T-helper 2 cell treated with Interferon-gamma antibody and Interleukin-4, amounts not matched to agents 5 μg/mL and 100 μg/mL, for 36 hours (primary cell): ENCODE results near the gene CABLES2.

ENCODE experiments used
- DNase-seq: peaks from one replicate; pipeline ENCODE4 v3.0.0; 2021; ENCODE audit warnings: low spot score
- H3K27ac Mint-ChIP-seq: one replicate; pipeline ENCODE4 v1.8.0; 2021; ENCODE audit warnings: mild to moderate bottlenecking, mixed read lengths
- H3K27me3 Mint-ChIP-seq: one replicate; pipeline ENCODE4 v1.8.0; 2021; ENCODE audit warnings: low read depth, mixed read lengths
- H3K36me3 Mint-ChIP-seq: one replicate; pipeline ENCODE4 v1.8.0; 2021; ENCODE audit warnings: low read depth, mixed read lengths
- H3K4me1 Mint-ChIP-seq: one replicate; pipeline ENCODE4 v1.8.0; 2021; ENCODE audit warnings: low read depth, mixed read lengths
- H3K4me3 Mint-ChIP-seq: one replicate; pipeline ENCODE4 v1.8.0; 2022; ENCODE audit warnings: mild to moderate bottlenecking, moderate library complexity, mixed read lengths
- H3K9me3 Mint-ChIP-seq: one replicate; pipeline ENCODE4 v1.8.0; 2021; ENCODE audit warnings: mixed read lengths

CABLES2 gene

GRCh38 chr20:62407221-62407992 lies at the start of gene CABLES2:
TSS of gene CABLES2 (minus strand) at chr20:62407285. CDS start at chr20:62407276, 9 bp downstream.
- Mint-ChIP-seq H3K4me3 (peak within 1 kb of the TSS; percentile 86), H3K36me3 (no peaks in the 10 kb centered on the region), H3K27ac (peak within 1 kb of the TSS; percentile 86)

DNA sequence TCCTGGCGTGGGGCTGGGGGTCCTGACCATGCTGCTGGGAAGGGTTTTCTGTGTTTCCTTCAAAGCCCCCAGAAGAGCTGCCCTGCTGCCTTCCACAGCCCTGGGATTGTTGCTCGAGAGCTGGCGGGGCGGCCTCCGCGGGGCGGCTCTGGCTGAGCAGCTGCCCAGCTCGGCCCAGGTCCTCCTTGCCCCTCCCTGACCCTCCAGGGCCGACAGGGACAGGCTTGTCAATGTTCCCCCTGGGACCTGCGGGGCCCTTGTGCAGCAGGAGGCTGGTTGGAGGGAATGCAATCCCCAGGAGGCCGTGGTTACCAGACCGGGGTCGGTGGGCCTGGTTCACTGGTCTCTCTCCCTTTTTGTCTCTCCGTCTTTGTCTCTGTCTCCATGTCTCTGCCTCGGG lies 48.8 kb upstream of the CABLES2 start:
- no peaks in the 10 kb centered on the region for H3K9me3 Mint-ChIP-seq
- no peak for DNase-seq
- no peaks in the 10 kb centered on the region for H3K36me3 Mint-ChIP-seq
- no peak overlapping the region for H3K4me3 Mint-ChIP-seq
- H3K27ac Mint-ChIP-seq: no peak overlapping the region
- H3K27me3 Mint-ChIP-seq: peaks cover 2% of the 10 kb centered on the region
- no peaks in the 10 kb centered on the region for H3K4me1 Mint-ChIP-seq

More at GRCh38 chr20:62407221-62407992, at the start of gene CABLES2:
- H3K9me3 Mint-ChIP-seq: no peaks in the 10 kb centered on the region
- H3K27me3 Mint-ChIP-seq: no peaks in the 10 kb centered on the region
- peaks cover 23% of the 10 kb centered on the region for H3K4me1 Mint-ChIP-seq
- peak; percentile 93 for DNase-seq

- no peaks in the 10 kb centered on the region for H3K36me3 Mint-ChIP-seq
- H3K4me1 Mint-ChIP-seq: no peaks in the 10 kb centered on the region
- no peak overlapping the region for H3K4me3 Mint-ChIP-seq
- no peaks in the 10 kb centered on the region for H3K9me3 Mint-ChIP-seq
- H3K27me3 Mint-ChIP-seq: peaks cover 2% of the 10 kb centered on the region
- H3K27ac Mint-ChIP-seq: no peak overlapping the region
- DNase-seq: no peak
These were observed 48.0 kb upstream of the CABLES2 start for GRCh38 chr20:62454904-62455636.

GRCh38 chr20:62453186-62453808 lies 46.2 kb upstream of the CABLES2 start:
- H3K27me3 Mint-ChIP-seq: peaks cover 2% of the 10 kb centered on the region
- no peaks in the 10 kb centered on the region for H3K9me3 Mint-ChIP-seq
- no peak overlapping the region for H3K27ac Mint-ChIP-seq
- no peaks in the 10 kb centered on the region for H3K36me3 Mint-ChIP-seq
- H3K4me1 Mint-ChIP-seq: no peaks in the 10 kb centered on the region
- DNase-seq: no peak
- H3K4me3 Mint-ChIP-seq: no peak overlapping the region

DNA sequence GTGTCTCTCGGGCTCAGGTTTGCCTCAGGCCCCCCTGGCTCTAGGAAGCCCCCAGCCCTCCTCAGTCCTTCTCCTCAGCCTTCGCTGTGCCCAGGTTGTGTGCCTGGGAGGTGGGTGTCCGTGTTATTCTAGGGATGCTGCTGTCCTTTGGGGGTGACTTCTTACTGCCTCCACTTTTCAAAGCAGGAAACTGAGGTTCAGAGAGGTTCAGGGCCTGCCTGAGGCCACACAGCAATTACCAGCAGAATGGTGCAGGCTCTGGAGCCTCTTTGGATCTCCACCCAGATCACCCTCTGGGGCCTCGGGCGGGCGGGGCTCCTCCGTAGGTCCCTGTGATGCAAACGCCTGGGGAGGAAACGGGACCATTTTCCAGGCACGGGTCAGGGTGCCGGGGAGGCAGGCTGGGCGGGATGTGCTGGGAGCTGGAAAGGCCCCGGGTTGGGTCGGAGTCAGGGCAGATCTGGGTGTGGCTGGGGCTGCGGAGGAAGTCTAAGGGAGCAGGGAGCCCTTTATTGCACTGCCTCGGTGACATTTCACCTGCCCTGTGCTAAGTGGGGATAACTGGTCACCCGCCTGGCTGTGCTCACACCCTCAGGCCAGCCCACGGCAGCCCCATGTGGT lies 45.5 kb upstream of the CABLES2 start:
- H3K4me3 Mint-ChIP-seq: no peak overlapping the region
- H3K9me3 Mint-ChIP-seq: no peaks in the 10 kb centered on the region
- H3K27ac Mint-ChIP-seq: no peak overlapping the region
- no peaks in the 10 kb centered on the region for H3K36me3 Mint-ChIP-seq
- peaks cover 2% of the 10 kb centered on the region for H3K27me3 Mint-ChIP-seq
- no peaks in the 10 kb centered on the region for H3K4me1 Mint-ChIP-seq
- DNase-seq: no peak

DNA sequence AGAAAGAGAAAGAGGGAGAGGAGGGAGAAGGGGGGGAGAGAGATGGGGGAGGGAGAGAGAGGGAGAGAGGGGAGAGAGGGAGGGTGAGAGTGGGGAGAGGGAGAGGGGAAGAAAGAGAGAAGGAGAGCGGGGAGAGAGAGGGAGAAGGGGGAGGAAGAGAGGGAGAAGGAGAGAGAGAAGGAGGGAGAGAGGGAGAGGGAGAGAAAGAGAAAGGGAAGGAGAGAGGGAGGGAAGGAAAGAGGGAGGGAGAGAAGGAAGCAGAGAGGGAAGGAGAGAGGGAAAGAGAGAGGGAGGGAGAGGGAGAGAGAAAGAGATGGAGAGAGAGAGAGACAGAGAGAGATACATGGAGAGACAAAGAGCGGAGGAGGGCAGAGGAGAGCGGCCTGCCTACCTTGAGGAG lies 44.9 kb upstream of the CABLES2 start:
- H3K27me3 Mint-ChIP-seq: peaks cover 2% of the 10 kb centered on the region
- no peaks in the 10 kb centered on the region for H3K9me3 Mint-ChIP-seq
- DNase-seq: no peak
- H3K4me1 Mint-ChIP-seq: no peaks in the 10 kb centered on the region
- no peak overlapping the region for H3K4me3 Mint-ChIP-seq
- no peaks in the 10 kb centered on the region for H3K36me3 Mint-ChIP-seq
- no peak overlapping the region for H3K27ac Mint-ChIP-seq

- no peak for DNase-seq
- no peaks in the 10 kb centered on the region for H3K36me3 Mint-ChIP-seq
- no peak overlapping the region for H3K27ac Mint-ChIP-seq
- H3K27me3 Mint-ChIP-seq: peaks cover 2% of the 10 kb centered on the region
- no peaks in the 10 kb centered on the region for H3K4me1 Mint-ChIP-seq
- no peak overlapping the region for H3K4me3 Mint-ChIP-seq
- H3K9me3 Mint-ChIP-seq: no peaks in the 10 kb centered on the region
These were observed 44.2 kb upstream of the CABLES2 start for GRCh38 chr20:62451156-62451767.

- Mint-ChIP-seq H3K4me3 (no peak overlapping the region), H3K27ac (no peak overlapping the region), H3K27me3 (no peaks in the 10 kb centered on the region), H3K4me1 (no peaks in the 10 kb centered on the region), H3K36me3 (no peaks in the 10 kb centered on the region), H3K9me3 (no peaks in the 10 kb centered on the region)
- no peak for DNase-seq
These were observed 43.0 kb upstream of the CABLES2 start for GRCh38 chr20:62449951-62450691.

- H3K4me1 Mint-ChIP-seq: no peaks in the 10 kb centered on the region
- H3K27me3 Mint-ChIP-seq: no peaks in the 10 kb centered on the region
- no peaks in the 10 kb centered on the region for H3K36me3 Mint-ChIP-seq
- no peak overlapping the region for H3K27ac Mint-ChIP-seq
- no peaks in the 10 kb centered on the region for H3K9me3 Mint-ChIP-seq
- no peak overlapping the region for H3K4me3 Mint-ChIP-seq
- no peak for DNase-seq
These were observed 41.7 kb upstream of the CABLES2 start for GRCh38 chr20:62448788-62449187.

DNA sequence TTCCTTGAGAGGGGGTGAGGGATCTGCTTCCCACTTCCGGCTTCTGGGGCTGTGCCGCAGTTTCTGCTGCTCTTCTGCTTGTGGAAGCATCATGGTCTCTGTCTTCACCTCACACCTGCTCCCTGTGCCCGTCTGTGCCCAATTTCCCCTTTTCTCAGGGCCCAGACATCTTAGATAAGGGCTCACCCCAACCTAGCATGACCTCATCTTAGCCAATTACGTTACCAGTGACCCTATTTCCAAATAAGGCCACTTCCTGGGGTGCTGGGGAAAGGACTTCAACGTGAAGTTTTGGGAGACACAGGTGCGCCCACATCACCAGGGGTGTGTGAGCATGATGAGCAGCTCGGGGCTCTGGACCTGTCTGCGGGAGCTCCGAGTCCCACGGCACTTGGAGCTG lies 41.0 kb upstream of the CABLES2 start:
- Mint-ChIP-seq H3K4me1 (no peaks in the 10 kb centered on the region), H3K27ac (no peak overlapping the region), H3K4me3 (no peak overlapping the region), H3K9me3 (no peaks in the 10 kb centered on the region), H3K27me3 (no peaks in the 10 kb centered on the region), H3K36me3 (no peaks in the 10 kb centered on the region)
- DNase-seq: no peak

- no peak for DNase-seq
- Mint-ChIP-seq H3K27ac (no peak overlapping the region), H3K9me3 (no peaks in the 10 kb centered on the region), H3K4me1 (no peaks in the 10 kb centered on the region), H3K36me3 (no peaks in the 10 kb centered on the region), H3K27me3 (no peaks in the 10 kb centered on the region), H3K4me3 (no peak overlapping the region)
These were observed 40.1 kb upstream of the CABLES2 start for GRCh38 chr20:62446888-62447869.

DNA sequence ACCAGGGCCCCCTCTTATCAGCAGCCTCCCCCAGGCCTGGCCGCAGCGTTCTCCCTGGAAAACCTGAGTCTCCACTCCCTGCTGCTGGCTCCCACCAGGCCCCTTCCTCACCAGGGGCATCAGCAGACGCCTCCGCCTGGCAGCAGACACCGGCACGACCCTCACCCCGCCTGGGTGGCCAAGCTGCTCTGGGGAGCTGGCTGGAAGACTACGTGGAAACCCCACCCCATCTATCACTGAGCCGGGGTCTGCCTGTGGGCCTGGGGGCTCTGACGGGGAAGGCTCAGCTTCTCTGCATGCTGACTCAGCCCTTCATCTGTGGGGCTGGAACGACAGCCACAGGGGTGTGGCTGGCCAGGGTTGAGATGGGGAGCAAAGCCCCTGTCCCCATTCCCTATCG lies 39.4 kb upstream of the CABLES2 start:
- Mint-ChIP-seq H3K36me3 (no peaks in the 10 kb centered on the region), H3K9me3 (no peaks in the 10 kb centered on the region), H3K27me3 (no peaks in the 10 kb centered on the region), H3K4me3 (no peak overlapping the region), H3K4me1 (no peaks in the 10 kb centered on the region), H3K27ac (no peak overlapping the region)
- no peak for DNase-seq
